OCI-LY1 (cell line): Measurements from ENCODE around the gene KLB.

Experiments used
- H2AFZ ChIP-seq: fragments of 200-600 bp; sonication (generic), shearing (Covaris generic); 2 replicates; pipeline ENCODE4 v1.6.0; 2014; ENCODE audit warnings: antibody characterized with exemption, mild to moderate bottlenecking, low read length
- H3F3A ChIP-seq: fragments of 200-600 bp; sonication (generic), shearing (Covaris generic); 2 replicates; pipeline ENCODE4 v1.6.0; 2014; ENCODE audit warnings: mild to moderate bottlenecking, antibody characterized with exemption, low read length, moderate library complexity; ENCODE audit not compliant: insufficient read depth
- H3K27ac ChIP-seq: fragments of 200-600 bp; sonication (generic); 2 replicates; pipeline ENCODE4 v1.5.1; 2014; ENCODE audit warnings: low read length, mixed run types, mild to moderate bottlenecking, low read depth; ENCODE audit not compliant: poor library complexity, severe bottlenecking
- H3K27me3 ChIP-seq: fragments of 200-600 bp; sonication (generic); 2 replicates; pipeline ENCODE4 v1.6.0; 2014; ENCODE audit warnings: antibody characterized with exemption, mild to moderate bottlenecking, low read length, moderate library complexity; ENCODE audit not compliant: insufficient read depth
- H3K36me3 ChIP-seq: fragments of 200-600 bp; sonication (generic); 2 replicates; pipeline ENCODE4 v1.6.1; 2014; ENCODE audit warnings: mild to moderate bottlenecking, antibody characterized with exemption, low read length, moderate library complexity, mixed read lengths; ENCODE audit not compliant: insufficient read depth
- H3K4me1 ChIP-seq: fragments of 200-600 bp; sonication (generic); 2 replicates; pipeline ENCODE4 v1.5.1; 2014; ENCODE audit warnings: mild to moderate bottlenecking, low read length, moderate library complexity; ENCODE audit not compliant: insufficient read depth, severe bottlenecking
- H3K4me2 ChIP-seq: fragments of 200-600 bp; sonication (generic), shearing (Covaris generic); 2 replicates; pipeline ENCODE4 v1.6.1; 2014; ENCODE audit warnings: low read length
- H3K4me3 ChIP-seq: fragments of 200-600 bp; sonication (generic); 2 replicates; pipeline ENCODE4 v1.5.1; 2014; ENCODE audit warnings: low read length, low read depth, mild to moderate bottlenecking, mixed read lengths; ENCODE audit not compliant: poor library complexity, severe bottlenecking
- H3K79me2 ChIP-seq: fragments of 200-600 bp; shearing (Covaris generic); 2 replicates; pipeline ENCODE4 v1.6.1; 2016; ENCODE audit warnings: mixed run types, low read length, mixed read lengths; ENCODE audit not compliant: insufficient read depth
- H3K9ac ChIP-seq: fragments of 200-600 bp; sonication (generic), shearing (Covaris generic); 2 replicates; pipeline ENCODE4 v1.6.1; 2014; ENCODE audit warnings: mild to moderate bottlenecking, low read length, mixed read lengths
- H3K9me2 ChIP-seq: fragments of 200-600 bp; sonication (generic), shearing (Covaris generic); 2 replicates; pipeline ENCODE4 v1.6.1; 2014; ENCODE audit warnings: low read depth, mild to moderate bottlenecking, low read length, mixed read lengths
- H3K9me3 ChIP-seq: fragments of 200-600 bp; shearing (Covaris generic); 2 replicates; pipeline ENCODE4 v1.6.1; 2014; ENCODE audit warnings: low read length, mixed read lengths
- H4K20me1 ChIP-seq: fragments of 200-600 bp; sonication (generic), shearing (Covaris generic); 2 replicates; pipeline ENCODE4 v1.6.0; 2016; ENCODE audit warnings: mild to moderate bottlenecking, low read length; ENCODE audit not compliant: insufficient read depth
- EZH2 ChIP-seq: fragments of 200-600 bp; sonication (generic), shearing (Covaris generic); IDR thresholded peaks from 2 replicates; pipeline ENCODE4 v1.8.0; 2017; ENCODE audit warnings: borderline replicate concordance, mixed run types, mild to moderate bottlenecking, antibody characterized with exemption, low read length, moderate library complexity, mixed read lengths
- TF ChIP-seq, protein P1 (sequence below): fragments of 200-600 bp; sonication (generic), shearing (Covaris generic); IDR thresholded peaks from 2 replicates; pipeline ENCODE4 v1.5.1; 2017; ENCODE audit warnings: mild to moderate bottlenecking, antibody characterized with exemption, low read length, moderate library complexity, mixed read lengths

The KLB gene

DNA sequence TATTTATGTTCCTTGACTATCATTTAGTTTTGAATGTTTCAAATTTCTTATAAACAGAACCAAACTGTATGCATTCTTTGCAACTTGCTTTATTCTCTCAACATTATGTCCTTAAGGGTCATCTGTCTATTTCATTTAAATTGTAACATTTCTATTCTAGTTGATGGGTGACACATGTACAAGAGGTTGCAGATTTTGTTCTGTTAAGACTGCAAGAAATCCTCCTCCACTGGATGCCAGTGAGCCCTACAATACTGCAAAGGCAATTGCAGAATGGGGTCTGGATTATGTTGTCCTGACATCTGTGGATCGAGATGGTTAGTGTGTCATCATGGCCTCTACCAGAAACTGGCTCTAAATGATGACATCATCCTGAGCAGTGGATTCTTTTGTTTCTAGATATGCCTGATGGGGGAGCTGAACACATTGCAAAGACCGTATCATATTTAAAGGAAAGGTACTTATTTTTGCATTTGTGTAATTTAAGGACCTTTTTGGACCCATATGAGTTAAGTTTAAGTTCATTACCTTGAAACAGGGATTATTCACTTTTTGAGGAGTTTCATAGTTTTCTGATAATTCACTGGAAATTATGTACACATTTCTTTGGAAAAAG, 58.3 kb downstream of the KLB start:
- H3K9ac ChIP-seq = peak overlapping the region; percentile 18; the same call in 1 of the 2 replicates
- no peak overlapping the region for H3K27ac ChIP-seq
- H3K4me1 ChIP-seq = peaks cover 13% of the 10 kb centered on the region
- H3K36me3 ChIP-seq = peaks cover 50% of the 10 kb centered on the region
- no peaks in the 10 kb centered on the region for H3K27me3 ChIP-seq
- no peaks in the 10 kb centered on the region for H3F3A ChIP-seq
- no peaks in the 10 kb centered on the region for H4K20me1 ChIP-seq
- H3K9me2 ChIP-seq = no peaks in the 10 kb centered on the region
- no peak overlapping the region for H3K4me3 ChIP-seq
- no peaks in the 10 kb centered on the region for H3K79me2 ChIP-seq
- no peak overlapping the region for H3K4me2 ChIP-seq
- no peak overlapping the region for H2AFZ ChIP-seq
- no peaks in the 10 kb centered on the region for H3K9me3 ChIP-seq
- TF ChIP-seq, protein P1, sequence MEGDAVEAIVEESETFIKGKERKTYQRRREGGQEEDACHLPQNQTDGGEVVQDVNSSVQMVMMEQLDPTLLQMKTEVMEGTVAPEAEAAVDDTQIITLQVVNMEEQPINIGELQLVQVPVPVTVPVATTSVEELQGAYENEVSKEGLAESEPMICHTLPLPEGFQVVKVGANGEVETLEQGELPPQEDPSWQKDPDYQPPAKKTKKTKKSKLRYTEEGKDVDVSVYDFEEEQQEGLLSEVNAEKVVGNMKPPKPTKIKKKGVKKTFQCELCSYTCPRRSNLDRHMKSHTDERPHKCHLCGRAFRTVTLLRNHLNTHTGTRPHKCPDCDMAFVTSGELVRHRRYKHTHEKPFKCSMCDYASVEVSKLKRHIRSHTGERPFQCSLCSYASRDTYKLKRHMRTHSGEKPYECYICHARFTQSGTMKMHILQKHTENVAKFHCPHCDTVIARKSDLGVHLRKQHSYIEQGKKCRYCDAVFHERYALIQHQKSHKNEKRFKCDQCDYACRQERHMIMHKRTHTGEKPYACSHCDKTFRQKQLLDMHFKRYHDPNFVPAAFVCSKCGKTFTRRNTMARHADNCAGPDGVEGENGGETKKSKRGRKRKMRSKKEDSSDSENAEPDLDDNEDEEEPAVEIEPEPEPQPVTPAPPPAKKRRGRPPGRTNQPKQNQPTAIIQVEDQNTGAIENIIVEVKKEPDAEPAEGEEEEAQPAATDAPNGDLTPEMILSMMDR = peak; percentile 31; the same call in 1 of the 2 replicates
- TF ChIP-seq EZH2 = no peak

DNA sequence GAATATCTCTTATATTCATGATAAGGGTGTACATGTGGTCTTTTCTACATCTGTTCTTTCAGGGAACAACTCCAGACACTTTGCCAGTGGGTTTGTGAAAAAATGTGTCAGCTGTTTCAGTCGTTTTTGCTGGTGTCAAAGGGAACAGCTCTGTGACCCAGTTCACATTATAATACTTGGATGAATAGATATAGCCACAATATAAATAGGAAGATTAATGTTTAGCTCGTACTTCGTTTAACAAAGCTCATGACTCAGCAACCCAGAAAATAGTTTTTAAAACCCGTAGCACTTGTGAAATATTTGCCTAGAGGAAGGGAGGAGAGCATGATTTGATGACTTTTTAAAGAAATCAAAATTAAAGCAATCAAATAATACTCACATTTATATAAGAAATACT, 60.0 kb downstream of the KLB start:
- Histone ChIP-seq H3K79me2 (no peaks in the 10 kb centered on the region), H3K36me3 (peaks cover 51% of the 10 kb centered on the region), H3K27me3 (no peaks in the 10 kb centered on the region), H3K9ac (no peak overlapping the region), H3K4me3 (no peak overlapping the region), H3K27ac (no peak overlapping the region), H3K9me2 (no peaks in the 10 kb centered on the region), H3F3A (no peaks in the 10 kb centered on the region), H3K9me3 (no peaks in the 10 kb centered on the region), H3K4me1 (peaks cover 11% of the 10 kb centered on the region), H3K4me2 (no peak overlapping the region), H4K20me1 (no peaks in the 10 kb centered on the region), H2AFZ (no peak overlapping the region)
- TF ChIP-seq, protein P1 = no peak
- TF ChIP-seq EZH2 = no peak

DNA sequence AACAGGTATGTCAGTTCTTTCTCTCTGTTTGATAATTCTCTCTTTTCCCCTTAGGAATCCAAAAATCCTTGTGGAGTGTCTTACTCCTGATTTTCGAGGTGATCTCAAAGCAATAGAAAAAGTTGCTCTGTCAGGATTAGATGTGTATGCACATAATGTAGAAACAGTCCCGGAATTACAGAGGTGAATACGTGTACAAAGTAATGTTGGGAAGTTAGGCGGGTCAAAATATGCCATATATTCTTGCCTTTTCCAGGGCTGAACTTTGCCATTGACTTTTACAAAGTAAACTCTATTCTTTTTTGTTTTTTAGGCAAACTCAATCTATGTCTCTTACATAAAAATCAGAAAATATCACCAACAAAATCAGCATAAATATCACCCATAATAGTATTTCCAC, 60.7 kb downstream of the KLB start:
- H3K9me2 ChIP-seq = no peaks in the 10 kb centered on the region
- no peaks in the 10 kb centered on the region for H4K20me1 ChIP-seq
- peaks cover 54% of the 10 kb centered on the region for H3K36me3 ChIP-seq
- H3K9me3 ChIP-seq = no peaks in the 10 kb centered on the region
- no peaks in the 10 kb centered on the region for H3K27me3 ChIP-seq
- no peaks in the 10 kb centered on the region for H3K79me2 ChIP-seq
- TF ChIP-seq, protein P1 = no peak
- TF ChIP-seq EZH2 = no peak
- H3K4me1 ChIP-seq = peaks cover 11% of the 10 kb centered on the region
- H3K9ac ChIP-seq = no peak overlapping the region
- no peak overlapping the region for H3K4me3 ChIP-seq
- H3K27ac ChIP-seq = no peak overlapping the region
- H3F3A ChIP-seq = no peaks in the 10 kb centered on the region
- no peak overlapping the region for H2AFZ ChIP-seq
- no peak overlapping the region for H3K4me2 ChIP-seq
